GM12872 (cell line): ENCODE measurements around the gene LDLRAD4.

Experiments used
- TF ChIP-seq, protein P1 (sequence below): IDR thresholded peaks from 3 replicates; pipeline ENCODE4 v1.5.1; 2011; ENCODE audit warnings: low read depth, mild to moderate bottlenecking, low read length, moderate library complexity; ENCODE audit not compliant: insufficient read depth

The LDLRAD4 gene

DNA sequence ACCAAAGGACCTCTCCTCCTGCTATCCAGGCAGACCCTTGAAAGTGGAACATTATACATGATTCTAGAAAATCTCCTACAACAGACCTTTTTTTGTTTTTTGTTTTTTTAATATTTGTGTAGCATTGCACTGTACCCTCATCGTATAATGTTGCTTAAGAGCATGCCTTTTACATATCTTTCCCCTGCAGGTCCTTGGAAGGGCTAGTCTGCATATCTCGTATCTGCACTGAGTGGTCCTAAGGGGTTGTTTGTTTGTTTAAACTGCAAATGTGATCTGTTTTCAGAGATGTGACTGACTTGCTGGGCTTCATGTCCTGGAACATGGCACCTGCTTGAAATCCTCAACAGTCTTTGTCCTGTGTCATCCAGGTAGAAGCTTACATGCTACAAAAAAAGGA lies 303.7 kb downstream of the LDLRAD4 start:
- TF ChIP-seq, protein P1, sequence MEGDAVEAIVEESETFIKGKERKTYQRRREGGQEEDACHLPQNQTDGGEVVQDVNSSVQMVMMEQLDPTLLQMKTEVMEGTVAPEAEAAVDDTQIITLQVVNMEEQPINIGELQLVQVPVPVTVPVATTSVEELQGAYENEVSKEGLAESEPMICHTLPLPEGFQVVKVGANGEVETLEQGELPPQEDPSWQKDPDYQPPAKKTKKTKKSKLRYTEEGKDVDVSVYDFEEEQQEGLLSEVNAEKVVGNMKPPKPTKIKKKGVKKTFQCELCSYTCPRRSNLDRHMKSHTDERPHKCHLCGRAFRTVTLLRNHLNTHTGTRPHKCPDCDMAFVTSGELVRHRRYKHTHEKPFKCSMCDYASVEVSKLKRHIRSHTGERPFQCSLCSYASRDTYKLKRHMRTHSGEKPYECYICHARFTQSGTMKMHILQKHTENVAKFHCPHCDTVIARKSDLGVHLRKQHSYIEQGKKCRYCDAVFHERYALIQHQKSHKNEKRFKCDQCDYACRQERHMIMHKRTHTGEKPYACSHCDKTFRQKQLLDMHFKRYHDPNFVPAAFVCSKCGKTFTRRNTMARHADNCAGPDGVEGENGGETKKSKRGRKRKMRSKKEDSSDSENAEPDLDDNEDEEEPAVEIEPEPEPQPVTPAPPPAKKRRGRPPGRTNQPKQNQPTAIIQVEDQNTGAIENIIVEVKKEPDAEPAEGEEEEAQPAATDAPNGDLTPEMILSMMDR: no peak

GRCh38 chr18:13522861-13523660 lies 304.5 kb downstream of the LDLRAD4 start:
- TF ChIP-seq, protein P1: no peak

- TF ChIP-seq, protein P1: no peak
These were observed 305.5 kb downstream of the LDLRAD4 start for GRCh38 chr18:13524054-13524453.

DNA sequence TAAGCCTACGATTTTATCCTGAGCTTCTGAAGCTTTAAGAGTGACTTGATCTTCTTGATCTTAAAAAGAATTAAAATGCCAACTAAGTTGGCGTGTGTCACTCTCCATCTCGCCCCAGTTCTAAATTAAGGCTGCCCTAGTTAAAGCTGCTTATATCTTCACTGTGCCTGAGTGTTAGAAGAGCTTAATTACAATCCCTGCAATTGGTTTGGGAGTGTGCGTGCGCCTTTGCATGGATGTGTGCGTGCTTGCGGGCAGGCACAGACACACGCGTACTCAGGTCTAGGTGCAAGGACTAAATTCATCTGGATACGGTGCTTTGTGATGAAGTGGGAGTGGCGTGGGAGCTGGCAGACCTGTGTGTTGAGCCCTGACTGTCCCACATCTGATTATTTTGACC lies 306.3 kb downstream of the LDLRAD4 start:
- TF ChIP-seq, protein P1: no peak

DNA sequence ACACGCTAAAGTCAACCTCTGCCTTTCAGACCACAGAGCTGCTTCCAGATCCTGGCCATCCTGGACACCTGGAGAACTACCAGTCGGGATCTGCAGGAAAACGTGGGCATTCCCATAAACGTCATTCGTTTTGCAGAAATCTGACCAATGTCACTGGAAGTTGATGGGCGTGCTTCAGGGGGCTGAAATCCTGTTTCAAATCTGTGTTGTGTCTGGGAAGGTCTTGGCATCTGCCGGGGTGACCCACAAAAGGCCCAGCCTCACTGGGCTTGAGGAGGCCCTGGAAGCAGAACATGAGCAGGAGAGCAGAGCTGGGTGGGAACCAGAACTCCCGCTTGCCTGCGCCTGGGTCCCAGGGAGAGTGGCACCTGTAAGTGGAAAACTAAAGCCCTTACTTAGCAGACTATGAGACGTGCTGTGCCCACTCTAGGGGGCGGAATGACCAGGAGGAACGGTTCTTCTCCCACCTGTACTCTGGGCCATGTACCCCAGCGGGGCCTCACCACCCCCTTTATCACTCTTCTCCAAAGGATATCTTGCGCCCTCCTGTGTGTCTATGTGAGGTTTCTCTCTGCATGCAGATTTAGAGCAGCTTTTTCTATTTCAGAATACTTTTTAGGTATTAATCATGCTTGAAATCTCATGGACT lies 306.9 kb downstream of the LDLRAD4 start:
- TF ChIP-seq, protein P1: no peak

DNA sequence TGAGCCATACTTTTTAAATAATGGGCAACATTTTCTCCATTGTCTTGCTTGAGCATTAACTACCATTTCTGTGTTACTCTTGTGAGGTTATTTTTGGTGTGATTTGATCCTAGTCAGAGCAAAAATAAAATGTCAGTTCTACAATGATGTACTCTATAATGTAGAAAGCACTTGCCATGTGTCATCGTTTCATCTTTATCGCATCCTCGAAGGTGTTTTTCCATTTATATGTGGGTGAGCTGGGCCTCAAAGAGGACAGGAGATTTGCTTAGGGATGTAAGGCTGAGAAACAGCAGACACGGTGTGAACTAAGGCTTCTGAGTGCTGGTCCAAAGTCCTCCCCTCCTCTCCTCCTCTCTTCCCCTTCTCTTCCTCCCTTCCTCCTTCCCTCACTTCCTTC lies 308.0 kb downstream of the LDLRAD4 start:
- TF ChIP-seq, protein P1: no peak

DNA sequence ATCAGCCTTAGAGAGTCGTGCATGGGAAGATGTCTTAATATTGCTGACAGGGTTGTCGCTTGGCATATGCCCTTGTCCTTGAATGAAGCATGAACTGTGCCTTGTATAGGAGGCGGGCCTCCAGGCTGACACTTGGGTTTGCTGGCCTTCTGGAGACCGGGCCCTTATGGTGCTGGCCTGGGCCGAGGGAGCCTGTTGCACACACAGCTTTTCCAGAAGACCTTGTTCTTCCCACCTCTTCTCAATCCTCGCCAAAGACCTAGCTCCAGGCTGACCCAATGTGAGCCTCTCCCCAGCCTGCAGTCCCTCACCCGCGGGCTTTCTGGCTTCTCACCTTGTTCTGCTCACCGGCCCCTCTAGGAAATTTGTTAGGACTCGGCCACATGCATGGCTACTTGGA lies 308.7 kb downstream of the LDLRAD4 start:
- TF ChIP-seq, protein P1: no peak
